H9 (cell line): ENCODE data around the gene TBC1D5. TPM values are rescaled to one million over a fixed set of nuclear protein-coding genes. Genes with fewer than 3 reads are reported as not detected.

Source experiments
- DNase-seq: peaks from one replicate; pipeline ENCODE4 v3.0.0-alpha.2; 2017
- H2AFZ ChIP-seq: one replicate; pipeline ENCODE4 v1.6.1; 2013; ENCODE audit warnings: mild to moderate bottlenecking, low read length, control low read depth, moderate library complexity
- H2AK5ac ChIP-seq: 2 replicates; pipeline ENCODE4 v1.6.1; 2013; ENCODE audit warnings: low read length, control low read depth, mixed read lengths; ENCODE audit not compliant: insufficient read length
- H2BK120ac ChIP-seq: one replicate; pipeline ENCODE4 v1.6.1; 2013; ENCODE audit warnings: low read depth, mild to moderate bottlenecking, low read length, control low read depth, inconsistent platforms; ENCODE audit not compliant: poor library complexity, severe bottlenecking
- H2BK12ac ChIP-seq: 2 replicates; pipeline ENCODE4 v1.6.1; 2013; ENCODE audit warnings: low read length, control low read depth, mixed read lengths, low read depth; ENCODE audit not compliant: insufficient read length
- H2BK15ac ChIP-seq: 2 replicates; pipeline ENCODE4 v1.6.1; 2013; ENCODE audit warnings: low read depth, low read length, control low read depth
- H2BK20ac ChIP-seq: one replicate; pipeline ENCODE4 v1.6.1; 2013; ENCODE audit warnings: low read depth, mild to moderate bottlenecking, low read length, control low read depth, inconsistent platforms; ENCODE audit not compliant: poor library complexity, severe bottlenecking
- H2BK5ac ChIP-seq: 2 replicates; pipeline ENCODE4 v1.6.1; 2013; ENCODE audit warnings: low read length, control low read depth, mixed read lengths; ENCODE audit not compliant: insufficient read length
- H3K14ac ChIP-seq: 2 replicates; pipeline ENCODE4 v1.6.1; 2013; ENCODE audit warnings: low read length, control low read depth; ENCODE audit not compliant: insufficient read depth
- H3K18ac ChIP-seq: 2 replicates; pipeline ENCODE4 v1.6.1; 2013; ENCODE audit warnings: low read depth, mild to moderate bottlenecking, mixed read lengths, low read length, control low read depth; ENCODE audit not compliant: insufficient read length
- H3K23ac ChIP-seq: 2 replicates; pipeline ENCODE4 v1.6.1; 2013; ENCODE audit warnings: low read length, control low read depth, mixed read lengths, low read depth; ENCODE audit not compliant: insufficient read length
- H3K23me2 ChIP-seq: 2 replicates; pipeline ENCODE4 v1.6.1; 2013; ENCODE audit warnings: low read depth, mild to moderate bottlenecking, mixed read lengths, low read length, control low read depth; ENCODE audit not compliant: insufficient read length, poor library complexity, severe bottlenecking
- H3K27ac ChIP-seq: 2 replicates; pipeline ENCODE4 v1.5.1; 2013; ENCODE audit warnings: low read length, control low read depth, mixed read lengths, low read depth; ENCODE audit not compliant: insufficient read length
- H3K27me3 ChIP-seq: 2 replicates; pipeline ENCODE4 v1.6.1; 2013; ENCODE audit warnings: low read length, control low read depth, inconsistent platforms; ENCODE audit not compliant: insufficient read depth
- H3K4ac ChIP-seq: 2 replicates; pipeline ENCODE4 v1.6.1; 2013; ENCODE audit warnings: low read depth, mild to moderate bottlenecking, control low read depth, inconsistent platforms, low read length, moderate library complexity
- H3K4me1 ChIP-seq: 2 replicates; pipeline ENCODE4 v1.6.1; 2013; ENCODE audit warnings: low read length, control low read depth, inconsistent platforms; ENCODE audit not compliant: insufficient read depth
- H3K4me2 ChIP-seq: 2 replicates; pipeline ENCODE4 v1.6.1; 2013; ENCODE audit warnings: low read length, control low read depth, mixed read lengths; ENCODE audit not compliant: insufficient read length, insufficient read depth
- H3K56ac ChIP-seq: 2 replicates; pipeline ENCODE4 v1.6.1; 2013; ENCODE audit warnings: low read depth, mild to moderate bottlenecking, mixed read lengths, low read length, control low read depth; ENCODE audit not compliant: insufficient read length
- H3K79me1 ChIP-seq: 2 replicates; pipeline ENCODE4 v1.6.1; 2013; ENCODE audit warnings: low read depth, mild to moderate bottlenecking, moderate library complexity, low read length, control low read depth, inconsistent platforms; ENCODE audit not compliant: insufficient read depth, poor library complexity, severe bottlenecking
- H3K79me2 ChIP-seq: 2 replicates; pipeline ENCODE4 v1.6.1; 2013; ENCODE audit warnings: low read length, control low read depth, inconsistent platforms; ENCODE audit not compliant: insufficient read depth
- H3K9ac ChIP-seq: 2 replicates; pipeline ENCODE4 v1.6.1; 2013; ENCODE audit warnings: low read length, control low read depth, mixed read lengths; ENCODE audit not compliant: insufficient read length; ENCODE audit errors: extremely low read depth
- H3K9me3 ChIP-seq: one replicate; pipeline ENCODE4 v1.6.1; 2013; ENCODE audit warnings: low read depth, low read length, inconsistent platforms; ENCODE audit not compliant: control insufficient read depth
- H3T11ph ChIP-seq: one replicate; pipeline ENCODE4 v1.6.1; 2013; ENCODE audit warnings: mild to moderate bottlenecking, low read length, control low read depth, inconsistent platforms
- H4K20me1 ChIP-seq: one replicate; pipeline ENCODE4 v1.6.1; 2013; ENCODE audit not compliant: control insufficient read depth, insufficient read length, insufficient read depth
- H4K5ac ChIP-seq: 2 replicates; pipeline ENCODE4 v1.6.1; 2013; ENCODE audit warnings: low read depth, mild to moderate bottlenecking, mixed read lengths, low read length, control low read depth; ENCODE audit not compliant: insufficient read length
- H4K8ac ChIP-seq: replicated peaks from 2 replicates; pipeline ENCODE4 v1.6.1; 2013; ENCODE audit warnings: low read length, control low read depth, mixed read lengths, low read depth; ENCODE audit not compliant: insufficient read length
- H4K91ac ChIP-seq: 2 replicates; pipeline ENCODE4 v1.6.1; 2013; ENCODE audit warnings: low read depth, mild to moderate bottlenecking, moderate library complexity, mixed read lengths, low read length, control low read depth; ENCODE audit not compliant: insufficient read length
- H3K27ac Mint-ChIP-seq, 3 experiments: 2 replicates in 2 of 3; 3 replicates in 1 of 3; pipeline ENCODE4 v1.8.0; 2020 to 2021; ENCODE audit warnings: mixed read lengths in 3 of 3, mild to moderate bottlenecking in 1 of 3, moderate library complexity in 1 of 3
- H3K27me3 Mint-ChIP-seq: 2 replicates; pipeline ENCODE4 v1.8.0; 2021; ENCODE audit warnings: low read depth, mild to moderate bottlenecking, moderate library complexity, mixed read lengths
- H3K36me3 Mint-ChIP-seq, 3 experiments: 2 replicates in 2 of 3; 3 replicates in 1 of 3; pipeline ENCODE4 v1.8.0; 2020 to 2021; ENCODE audit warnings: low read depth in 3 of 3, mixed read lengths in 3 of 3; ENCODE audit not compliant: insufficient read depth in 1 of 3
- H3K4me1 Mint-ChIP-seq, 2 experiments: 2 replicates each; pipeline ENCODE4 v1.8.0; 2020; ENCODE audit warnings: mixed read lengths in 2 of 2
- H3K4me3 Mint-ChIP-seq, 2 experiments: 2 replicates in 1 of 2; 3 replicates in 1 of 2; pipeline ENCODE4 v1.8.0; 2020 to 2021; ENCODE audit warnings: mild to moderate bottlenecking in 2 of 2, mixed read lengths in 2 of 2, moderate library complexity in 1 of 2
- H3K9me3 Mint-ChIP-seq, 2 experiments: 2 replicates in 1 of 2; 3 replicates in 1 of 2; pipeline ENCODE4 v1.8.0; 2020; ENCODE audit warnings: mild to moderate bottlenecking in 2 of 2, mixed read lengths in 2 of 2, moderate library complexity in 1 of 2
- CTCF ChIP-seq: fragments of 200-600 bp; sonication (generic); conservative IDR thresholded peaks from 3 replicates; pipeline ENCODE4 v1.8.0; 2021; ENCODE audit warnings: antibody characterized with exemption, mild to moderate bottlenecking
- WGBS: extraction: QIAGEN DNeasy Blood & Tissue Kit; methylation state at CpG from one replicate; pipeline ENCODE4 v1.1.7; 2013; ENCODE audit warnings: missing lambda C conversion rate, low lambda C conversion rate, mixed read lengths; ENCODE audit not compliant: insufficient read length; ENCODE audit errors: extremely low coverage; 5-methylcytosine and 5-hydroxymethylcytosine counted together
- total RNA-seq: library from RNA; stranded (reverse); gene quantifications from 2 replicates; pipeline ENCODE4 v1.2.1, GENCODE V29; 2021

TBC1D5 gene
- total RNA-seq, 1 experiment from 2014 or later, result 25.0 TPM

GRCh38 chr3:17231537-17232261 lies 510.7 kb downstream of the TBC1D5 start:
- Histone ChIP-seq H4K91ac (no peak overlapping the region), H2AFZ (no peak overlapping the region), H3K79me1 (no peaks in the 10 kb centered on the region), H2AK5ac (no peak overlapping the region), H3K9me3 (no peaks in the 10 kb centered on the region), H3K9ac (no peak overlapping the region), H4K5ac (no peak overlapping the region), H3K23ac (no peak overlapping the region), H2BK120ac (no peak overlapping the region), H3K18ac (no peak overlapping the region), H3K4me2 (no peak overlapping the region), H3K56ac (no peak overlapping the region), H3K27ac (no peak overlapping the region), H2BK5ac (no peak overlapping the region), H3K27me3 (no peaks in the 10 kb centered on the region), H2BK15ac (no peak overlapping the region), H3K14ac (no peak overlapping the region), H3K23me2 (no peaks in the 10 kb centered on the region), H3T11ph (no peak overlapping the region), H3K79me2 (no peaks in the 10 kb centered on the region), H4K8ac (no peak overlapping the region), H2BK20ac (no peak overlapping the region), H2BK12ac (no peak overlapping the region), H4K20me1 (no peaks in the 10 kb centered on the region), H3K4me1 (no peaks in the 10 kb centered on the region), H3K4ac (no peak overlapping the region)
- Mint-ChIP-seq H3K9me3 (no peaks in the 10 kb centered on the region), H3K4me1 (peaks cover 6 to 7% of the 10 kb centered on the region in 2 experiments), H3K27me3 (no peaks in the 10 kb centered on the region), H3K27ac (no peak overlapping the region), H3K4me3 (no peak overlapping the region), H3K36me3 (no peaks in the 10 kb centered on the region)
- no peak for TF ChIP-seq CTCF
- DNase-seq, result no peak
- WGBS, result no CpG with 5 or more reads among the region's 3 CpGs
